Hepatocyte (in vitro differentiated cells): Measurements from ENCODE around the gene DUSP8. TPM values are rescaled to one million over a fixed set of nuclear protein-coding genes. Genes with fewer than 3 reads are reported as not detected.

Experiments used
- DNase-seq: peaks from one replicate; pipeline ENCODE4 v3.0.0-alpha.2; 2016; ENCODE audit warnings: low spot score
- H2AFZ ChIP-seq: fragments of 200-600 bp; sonication (generic); 2 replicates; pipeline ENCODE4 v1.6.0; 2016; ENCODE audit warnings: antibody characterized with exemption, mild to moderate bottlenecking
- H3K27ac ChIP-seq: fragments of 200-600 bp; sonication (generic); 2 replicates; pipeline ENCODE4 v1.5.1; 2016; ENCODE audit warnings: mild to moderate bottlenecking
- H3K27me3 ChIP-seq: fragments of 200-600 bp; sonication (generic); 2 replicates; pipeline ENCODE4 v1.6.1; 2016
- H3K36me3 ChIP-seq: fragments of 200-600 bp; sonication (generic); replicated peaks from 2 replicates; pipeline ENCODE4 v1.5.1; 2016; ENCODE audit warnings: low read depth; ENCODE audit not compliant: insufficient read depth
- H3K4me1 ChIP-seq: fragments of 200-600 bp; sonication (generic); 2 replicates; pipeline ENCODE4 v1.5.1; 2016; ENCODE audit warnings: mild to moderate bottlenecking, moderate library complexity; ENCODE audit not compliant: insufficient read depth
- H3K4me2 ChIP-seq: fragments of 200-600 bp; sonication (generic); 2 replicates; pipeline ENCODE4 v1.6.0; 2016
- H3K4me3 ChIP-seq: fragments of 200-600 bp; sonication (generic); 2 replicates; pipeline ENCODE4 v1.5.1; 2016; ENCODE audit warnings: mild to moderate bottlenecking
- H3K79me2 ChIP-seq: fragments of 200-600 bp; sonication (generic); 2 replicates; pipeline ENCODE4 v1.6.0; 2017; ENCODE audit warnings: mild to moderate bottlenecking
- H3K9me2 ChIP-seq: fragments of 200-600 bp; sonication (generic); replicated peaks from 2 replicates; pipeline ENCODE4 v1.6.0; 2017; ENCODE audit warnings: mild to moderate bottlenecking; ENCODE audit not compliant: insufficient read depth
- H3K9me3 ChIP-seq: fragments of 200-600 bp; sonication (generic); 2 replicates; pipeline ENCODE4 v1.5.1; 2016; ENCODE audit warnings: low read depth, mild to moderate bottlenecking
- H4K20me1 ChIP-seq: fragments of 200-600 bp; sonication (generic); 2 replicates; pipeline ENCODE4 v1.6.0; 2016; ENCODE audit warnings: mild to moderate bottlenecking; ENCODE audit not compliant: insufficient read depth, poor library complexity, severe bottlenecking
- CTCF ChIP-seq: fragments of 200-600 bp; sonication (generic); IDR thresholded peaks from 2 replicates; pipeline ENCODE4 v1.5.1; 2016; ENCODE audit warnings: antibody characterized with exemption, mild to moderate bottlenecking; ENCODE audit not compliant: poor library complexity
- EZH2 ChIP-seq: fragments of 200-600 bp; sonication (generic); IDR thresholded peaks from 2 replicates; pipeline ENCODE4 v1.6.1; 2016; ENCODE audit warnings: antibody characterized with exemption, mild to moderate bottlenecking, borderline replicate concordance
- EZH2phosphoT487 ChIP-seq: fragments of 200-600 bp; sonication (generic); IDR thresholded peaks from one replicate; pipeline ENCODE4 v1.6.1; 2018; ENCODE audit warnings: antibody characterized with exemption, mild to moderate bottlenecking, low read depth, moderate library complexity; ENCODE audit not compliant: unreplicated experiment, severe bottlenecking
- WGBS: methylation state at CpG from one replicate; pipeline ENCODE4 v1.1.6; 2016; ENCODE audit warnings: low lambda C conversion rate; ENCODE audit errors: missing lambda C conversion rate; 5-methylcytosine and 5-hydroxymethylcytosine counted together
- polyA plus RNA-seq: library from polyadenylated mRNA; unstranded; fragments of >200 nt; fragmentation: Nextera tagmentation; extraction: Ambion mirVana; gene quantifications from 2 replicates; pipeline ENCODE4 v1.2.1, GENCODE V29; 2016
- total RNA-seq: library from RNA; depleted of rRNA; stranded (reverse); fragments of >200 nt; gene quantifications from 2 replicates; pipeline ENCODE4 v1.2.3, GENCODE V29; 2014

The DUSP8 gene
- total and polyA plus RNA-seq, 2 experiments from 2014 or later = 8.0 to 17.7 TPM

GRCh38 chr11:1507381-1508140 lies 64.5 kb downstream of the DUSP8 start:
- H3K79me2 ChIP-seq = peaks cover 69% of the 10 kb centered on the region
- 80% methylated on average over 21 of the region's 21 CpGs for WGBS
- peaks cover 6% of the 10 kb centered on the region for H3K4me1 ChIP-seq
- no peak overlapping the region for H3K27ac ChIP-seq
- H2AFZ ChIP-seq = no peak overlapping the region
- no peak overlapping the region for H3K4me2 ChIP-seq
- H3K9me2 ChIP-seq = no peaks in the 10 kb centered on the region
- H3K9me3 ChIP-seq = no peaks in the 10 kb centered on the region
- peaks cover 62% of the 10 kb centered on the region for H4K20me1 ChIP-seq
- no peak for DNase-seq
- H3K27me3 ChIP-seq = no peaks in the 10 kb centered on the region
- H3K36me3 ChIP-seq = no peaks in the 10 kb centered on the region
- TF ChIP-seq EZH2phosphoT487 (no peak), CTCF (no peak), EZH2 (no peak)
- no peak overlapping the region for H3K4me3 ChIP-seq

- H3K79me2 ChIP-seq = peaks cover 65% of the 10 kb centered on the region
- H4K20me1 ChIP-seq = peaks cover 65% of the 10 kb centered on the region
- 93% methylated on average over 9 of the region's 9 CpGs for WGBS
Observed at GRCh38 chr11:1506981-1507380, 65.1 kb downstream of the DUSP8 start.

GRCh38 chr11:1505480-1505879 lies 66.6 kb downstream of the DUSP8 start:
- no peak for DNase-seq
- Histone ChIP-seq H3K9me2 (no peaks in the 10 kb centered on the region), H3K36me3 (no peaks in the 10 kb centered on the region), H3K79me2 (peaks cover 59% of the 10 kb centered on the region), H4K20me1 (peaks cover 59% of the 10 kb centered on the region), H3K9me3 (no peaks in the 10 kb centered on the region), H3K4me1 (peaks cover 6% of the 10 kb centered on the region), H3K4me2 (no peak overlapping the region), H2AFZ (no peak overlapping the region), H3K27ac (no peak overlapping the region), H3K4me3 (no peak overlapping the region), H3K27me3 (no peaks in the 10 kb centered on the region)
- 87% methylated on average over 11 of the region's 11 CpGs for WGBS
- TF ChIP-seq CTCF (no peak), EZH2 (no peak), EZH2phosphoT487 (no peak)

More at GRCh38 chr11:1506981-1507380, 65.1 kb downstream of the DUSP8 start:
- no peak overlapping the region for H3K4me2 ChIP-seq
- no peaks in the 10 kb centered on the region for H3K9me2 ChIP-seq
- no peak for DNase-seq
- H3K36me3 ChIP-seq = no peaks in the 10 kb centered on the region
- H3K9me3 ChIP-seq = no peaks in the 10 kb centered on the region
- TF ChIP-seq EZH2 (no peak), EZH2phosphoT487 (no peak), CTCF (no peak)
- H3K27ac ChIP-seq = no peak overlapping the region
- H3K4me1 ChIP-seq = peaks cover 6% of the 10 kb centered on the region
- no peak overlapping the region for H3K4me3 ChIP-seq
- no peak overlapping the region for H2AFZ ChIP-seq
- no peaks in the 10 kb centered on the region for H3K27me3 ChIP-seq
